Measurements from ENCODE around the gene MICU1. TPM values are rescaled to one million over a fixed set of nuclear protein-coding genes. Genes with fewer than 3 reads are reported as not detected.

MICU1 gene
- total and polyA plus RNA-seq, 2 of the 13 experiments (the other 11 are each of a cell fraction or from before 2014, with no cell fraction given), result 32.5 to 56.1 TPM

- peak; percentile 93 for TF ChIP-seq HNF1B (CRISPR knock-in tag; IDR thresholded peaks at IDR 0.05)
- TF ChIP-seq ZFP41 (CRISPR knock-in tag; IDR thresholded peaks at IDR 0.05; ENCODE audit: borderline replicate concordance), result peak; percentile 83; the same call in 1 of the 2 replicates
- peak; percentile 94 for TF ChIP-seq CREM (IDR thresholded peaks at IDR 0.05)
- peak; percentile 79 for TF ChIP-seq CREM (CRISPR knock-in tag; IDR thresholded peaks at IDR 0.05)
- no peak for TF ChIP-seq SNAPC4 (CRISPR knock-in tag; IDR thresholded peaks at IDR 0.05)
- TF ChIP-seq ARHGAP35 (CRISPR knock-in tag; IDR thresholded peaks at IDR 0.05; ENCODE audit: borderline replicate concordance), result peak; percentile 97; the same call in 1 of the 2 replicates
- 0 out of 2 replicates have a peak, but pooled peaks have one; percentile 8 for TF ChIP-seq ZNF7 (CRISPR knock-in tag; IDR thresholded peaks at IDR 0.05)
- TF ChIP-seq RCOR2 (CRISPR knock-in tag; IDR thresholded peaks at IDR 0.05), result no peak
- no peak for TF ChIP-seq TOE1 (CRISPR knock-in tag; IDR thresholded peaks at IDR 0.05)
- TF ChIP-seq ZEB1 (IDR thresholded peaks at IDR 0.05; ENCODE audit: insufficient replicate concordance, low read depth), result peak; percentile 25
- TF ChIP-seq PHF8 (CRISPR knock-in tag; IDR thresholded peaks at IDR 0.05), result peak; percentile 96
- no peak for TF ChIP-seq ZNF549 (CRISPR knock-in tag; IDR thresholded peaks at IDR 0.05)
- no peak for TF ChIP-seq ELK4 (CRISPR knock-in tag; IDR thresholded peaks at IDR 0.05; ENCODE audit: borderline replicate concordance)
- TF ChIP-seq ZNF251 (CRISPR knock-in tag; IDR thresholded peaks at IDR 0.05), result no peak
- no peak for TF ChIP-seq NR3C1 (CRISPR knock-in tag; IDR thresholded peaks at IDR 0.05)
- 0 out of 2 replicates have a peak, but pooled peaks have one; percentile 35 for TF ChIP-seq MLXIP (CRISPR knock-in tag; IDR thresholded peaks at IDR 0.05; ENCODE audit: borderline replicate concordance)
- TF ChIP-seq NCOR1 (IDR thresholded peaks at IDR 0.05; ENCODE audit: borderline replicate concordance, low read length), result peak; percentile 45; the same call in 1 of the 2 replicates
Observed at GRCh38 chr10:72354356-72355213, 271.3 kb downstream of the MICU1 start, which contains the start of gene DNAJB12 (continued).

Data from HepG2 (cell line).